ENCODE measurements around the gene C3orf22.

The C3orf22 gene

GRCh38 chr3:126518779-126519177, 40.0 kb downstream of the C3orf22 start:
- Mint-ChIP-seq H3K9me3 (no peaks in the 10 kb centered on the region), H3K27ac (no peak overlapping the region), H3K4me1 (ENCODE audit: low read depth) (no peaks in the 10 kb centered on the region), H3K27me3 (peaks cover 18% of the 10 kb centered on the region), H3K36me3 (ENCODE audit: low read depth) (no peaks in the 10 kb centered on the region), H3K4me3 (no peak overlapping the region)

GRCh38 chr3:126517986-126518778, 40.5 kb downstream of the C3orf22 start:
- Mint-ChIP-seq H3K27me3 (peaks cover 13% of the 10 kb centered on the region), H3K4me1 (ENCODE audit: low read depth) (no peaks in the 10 kb centered on the region), H3K9me3 (no peaks in the 10 kb centered on the region), H3K27ac (no peak overlapping the region), H3K4me3 (no peak overlapping the region), H3K36me3 (ENCODE audit: low read depth) (no peaks in the 10 kb centered on the region)

DNA sequence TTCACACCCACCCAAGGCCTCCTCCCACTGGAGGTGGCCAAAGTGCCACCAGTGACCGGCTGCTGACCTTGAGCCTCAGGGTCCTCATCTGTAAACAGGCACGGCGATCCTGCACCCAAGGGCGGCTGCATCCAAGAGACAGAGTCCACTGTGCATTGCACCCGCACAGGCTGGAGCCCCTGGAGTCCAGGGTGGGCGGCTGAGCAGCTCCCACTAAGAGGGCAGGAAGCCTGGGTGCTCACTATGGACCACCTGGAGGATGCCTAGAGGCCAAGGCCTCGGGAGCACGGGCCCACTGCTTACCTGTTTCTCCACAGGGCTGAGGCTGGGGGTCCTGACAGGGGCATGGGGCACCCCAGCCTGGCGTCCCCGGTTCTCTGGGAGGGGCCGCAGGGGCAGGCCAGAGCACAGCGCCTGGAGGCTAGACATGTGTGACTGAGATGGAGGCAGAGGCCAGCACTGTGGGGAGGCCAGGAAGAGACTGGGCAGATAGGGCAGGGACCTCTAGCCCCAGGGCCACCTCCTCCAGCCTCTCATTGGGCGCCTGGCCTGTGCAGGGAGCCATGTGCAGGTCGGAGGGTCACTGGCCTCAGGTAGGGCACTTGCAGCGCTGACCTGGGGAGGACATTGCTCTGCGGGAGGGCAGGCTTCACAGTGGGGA, 41.3 kb downstream of the C3orf22 start, which contains the start of gene UROC1:
Gene UROC1, minus strand, starts transcription at position 483 of the 661 bp plus-strand sequence. Its CDS starts 54 bp downstream, at position 429.
- Mint-ChIP-seq H3K27ac (no peak within 1 kb of the TSS), H3K36me3 (ENCODE audit: low read depth) (no peaks in the 10 kb centered on the region), H3K4me1 (ENCODE audit: low read depth) (no peaks in the 10 kb centered on the region), H3K9me3 (no peaks in the 10 kb centered on the region), H3K27me3 (peaks cover 5% of the 10 kb centered on the region), H3K4me3 (no peak within 1 kb of the TSS)

DNA sequence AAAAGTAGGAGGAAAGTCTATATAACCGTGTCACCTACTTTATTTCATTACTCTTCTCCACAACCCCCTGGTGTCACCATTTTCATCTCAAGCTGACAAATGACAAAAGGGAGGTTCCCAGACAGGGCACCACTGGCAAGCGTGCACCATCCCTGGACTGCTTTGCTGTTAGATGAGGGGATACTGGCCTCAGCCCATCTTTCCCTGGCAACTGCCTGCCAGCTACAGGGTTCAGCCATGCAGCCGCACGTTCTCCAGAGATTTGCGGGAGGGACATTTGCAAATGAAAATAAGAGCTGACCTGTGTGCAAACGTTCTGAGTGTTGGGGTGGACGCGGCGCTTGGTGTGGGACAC, 41.8 kb downstream of the C3orf22 start:
- no peak overlapping the region for H3K27ac Mint-ChIP-seq
- H3K36me3 Mint-ChIP-seq (ENCODE audit: low read depth), result no peaks in the 10 kb centered on the region
- no peak overlapping the region for H3K4me3 Mint-ChIP-seq
- no peaks in the 10 kb centered on the region for H3K9me3 Mint-ChIP-seq
- H3K27me3 Mint-ChIP-seq, result peaks cover under 1% of the 10 kb centered on the region
- H3K4me1 Mint-ChIP-seq (ENCODE audit: low read depth), result no peaks in the 10 kb centered on the region

- Mint-ChIP-seq H3K9me3 (no peaks in the 10 kb centered on the region), H3K4me3 (no peak overlapping the region), H3K27ac (no peak overlapping the region), H3K36me3 (ENCODE audit: low read depth) (no peaks in the 10 kb centered on the region), H3K27me3 (no peaks in the 10 kb centered on the region), H3K4me1 (ENCODE audit: low read depth) (no peaks in the 10 kb centered on the region)
Measured at GRCh38 chr3:126516152-126516935, 42.4 kb downstream of the C3orf22 start.

DNA sequence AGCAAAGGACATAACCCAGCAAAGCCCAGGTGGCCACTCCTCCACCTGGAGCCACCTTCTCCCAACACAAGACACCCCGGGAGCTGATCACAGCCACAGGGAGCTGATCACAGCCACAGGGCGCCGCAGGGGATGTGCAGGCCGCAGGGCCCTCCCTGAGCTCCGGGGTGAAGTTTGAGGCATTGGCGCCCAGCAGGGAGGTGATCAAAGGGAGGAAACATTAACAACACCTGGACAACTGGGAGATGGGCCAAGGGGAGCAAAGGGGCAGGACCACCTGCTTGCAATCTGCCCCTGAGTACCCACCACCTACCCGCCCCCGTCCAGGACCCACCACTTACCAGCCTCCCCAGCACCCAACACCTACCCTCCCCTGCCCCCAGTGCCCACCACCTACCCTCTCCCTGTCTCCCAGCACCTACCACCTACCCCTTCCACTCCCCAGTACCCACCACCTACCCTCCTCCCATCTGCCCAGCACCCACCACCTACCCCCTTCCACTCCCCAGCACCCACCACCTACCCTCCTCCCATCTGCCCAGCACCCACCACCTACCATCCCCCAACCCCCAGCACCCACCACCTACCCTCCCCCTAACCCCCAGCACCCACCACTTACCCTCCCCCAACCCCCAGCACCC, 43.5 kb downstream of the C3orf22 start:
- no peaks in the 10 kb centered on the region for H3K27me3 Mint-ChIP-seq
- no peak overlapping the region for H3K4me3 Mint-ChIP-seq
- H3K9me3 Mint-ChIP-seq, result no peaks in the 10 kb centered on the region
- H3K4me1 Mint-ChIP-seq (ENCODE audit: low read depth), result no peaks in the 10 kb centered on the region
- no peak overlapping the region for H3K27ac Mint-ChIP-seq
- no peaks in the 10 kb centered on the region for H3K36me3 Mint-ChIP-seq (ENCODE audit: low read depth)

DNA sequence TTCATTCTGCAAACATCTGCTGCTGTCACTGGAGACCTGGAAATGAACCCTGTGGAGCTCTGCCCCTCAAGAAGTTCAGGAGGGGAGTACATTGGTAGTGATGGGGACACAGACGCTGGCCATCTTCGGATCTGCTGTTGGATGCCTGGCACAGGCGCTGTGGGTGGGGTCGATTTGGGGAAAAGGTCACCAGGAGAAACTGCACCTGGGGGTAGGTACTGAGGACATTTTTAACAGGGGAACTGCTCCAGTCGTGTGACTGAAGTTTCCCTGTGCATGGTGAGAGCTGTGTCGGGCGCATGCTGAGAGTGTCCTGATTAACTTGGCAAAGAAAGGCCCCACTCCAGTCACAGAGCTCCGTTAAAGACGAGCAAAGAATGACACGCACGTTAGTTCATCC, 44.6 kb downstream of the C3orf22 start:
- Mint-ChIP-seq H3K4me3 (no peak overlapping the region), H3K27me3 (no peaks in the 10 kb centered on the region), H3K9me3 (no peaks in the 10 kb centered on the region), H3K4me1 (ENCODE audit: low read depth) (no peaks in the 10 kb centered on the region), H3K36me3 (ENCODE audit: low read depth) (no peaks in the 10 kb centered on the region), H3K27ac (no peak overlapping the region)

DNA sequence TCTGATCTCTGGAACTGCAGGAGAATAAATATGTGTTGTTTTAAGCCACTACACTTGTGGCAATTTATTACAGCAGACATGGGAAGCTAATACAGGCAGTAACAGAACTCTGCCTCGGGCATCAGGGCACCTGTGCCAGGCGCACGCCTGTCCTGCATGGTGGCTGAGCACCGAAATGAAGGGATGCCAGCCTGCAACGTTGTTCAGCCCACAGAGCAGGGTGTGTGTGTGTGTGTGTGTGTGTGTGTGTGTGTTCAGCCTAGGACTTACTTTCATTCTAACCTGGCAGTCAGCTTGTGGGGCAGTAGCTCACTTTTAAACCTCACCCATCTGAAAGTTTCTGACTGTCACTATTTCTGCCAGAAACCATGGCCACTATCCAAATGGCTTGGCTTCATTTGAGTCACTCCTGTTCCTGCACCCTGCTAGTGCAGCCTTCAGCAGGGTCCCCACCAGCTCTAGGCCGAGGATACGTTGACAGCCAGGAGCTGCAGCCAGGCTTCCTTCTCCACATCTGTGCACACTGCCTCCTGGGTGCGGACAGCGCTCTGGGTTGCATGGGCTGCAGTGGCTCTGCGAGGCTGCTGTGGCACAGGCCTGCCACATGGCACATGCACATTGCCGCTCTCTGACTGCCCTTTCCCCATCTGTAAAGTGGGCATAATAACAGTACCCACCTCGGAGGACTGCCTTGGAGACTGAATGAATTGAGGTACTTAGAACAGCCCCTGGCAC, 45.6 kb downstream of the C3orf22 start:
- Mint-ChIP-seq H3K4me1 (ENCODE audit: low read depth) (no peaks in the 10 kb centered on the region), H3K27me3 (no peaks in the 10 kb centered on the region)

DNA sequence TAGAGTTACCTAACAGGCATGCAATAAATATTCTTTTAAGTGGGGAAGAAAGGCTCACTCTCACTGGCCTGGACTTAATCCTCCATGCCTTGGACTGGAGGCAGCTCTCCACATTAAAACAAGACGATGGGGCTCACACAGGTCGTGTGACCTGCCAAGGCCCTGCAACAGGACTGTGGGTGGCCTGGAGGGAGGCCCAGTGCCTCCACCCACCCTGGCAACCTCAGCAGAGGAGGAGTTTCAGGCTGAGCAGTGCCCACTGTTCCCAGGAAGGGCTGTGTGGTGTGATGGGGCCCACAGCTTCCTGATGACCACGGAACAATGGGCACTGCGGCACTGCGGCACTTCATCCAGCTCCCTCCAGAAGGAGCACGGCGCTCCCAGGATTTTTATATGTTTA, 46.7 kb downstream of the C3orf22 start:
- no peaks in the 10 kb centered on the region for H3K36me3 Mint-ChIP-seq (ENCODE audit: low read depth)
- no peak overlapping the region for H3K27ac Mint-ChIP-seq
- no peaks in the 10 kb centered on the region for H3K9me3 Mint-ChIP-seq
- no peaks in the 10 kb centered on the region for H3K27me3 Mint-ChIP-seq
- H3K4me1 Mint-ChIP-seq (ENCODE audit: low read depth), result no peaks in the 10 kb centered on the region
- no peak overlapping the region for H3K4me3 Mint-ChIP-seq

More for the DNA sequence above, 45.6 kb downstream of the C3orf22 start:
- H3K36me3 Mint-ChIP-seq (ENCODE audit: low read depth), result no peaks in the 10 kb centered on the region
- H3K9me3 Mint-ChIP-seq, result no peaks in the 10 kb centered on the region
- no peak overlapping the region for H3K4me3 Mint-ChIP-seq
- no peak overlapping the region for H3K27ac Mint-ChIP-seq

DNA sequence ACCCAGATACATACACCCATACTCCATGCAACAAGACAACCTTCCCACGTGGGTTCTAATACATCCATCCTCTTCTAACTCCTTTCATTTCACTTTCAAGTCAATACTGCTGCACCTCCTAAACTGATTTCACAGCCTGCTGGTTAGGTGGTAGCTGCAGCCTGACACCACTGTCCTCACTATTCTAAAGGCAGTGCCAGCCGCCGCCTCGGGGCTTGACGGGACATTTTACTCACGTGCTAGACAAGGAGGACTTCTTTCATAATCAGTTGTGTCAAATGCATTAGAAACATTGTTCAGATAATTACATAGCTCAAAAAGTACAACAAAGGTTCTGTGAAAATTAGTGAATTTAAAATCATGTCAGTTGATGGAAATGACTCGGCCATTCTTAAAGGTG, 47.4 kb downstream of the C3orf22 start:
- Mint-ChIP-seq H3K27ac (no peak overlapping the region), H3K36me3 (ENCODE audit: low read depth) (no peaks in the 10 kb centered on the region), H3K4me3 (no peak overlapping the region), H3K4me1 (ENCODE audit: low read depth) (no peaks in the 10 kb centered on the region), H3K9me3 (no peaks in the 10 kb centered on the region), H3K27me3 (peaks cover under 1% of the 10 kb centered on the region)

DNA sequence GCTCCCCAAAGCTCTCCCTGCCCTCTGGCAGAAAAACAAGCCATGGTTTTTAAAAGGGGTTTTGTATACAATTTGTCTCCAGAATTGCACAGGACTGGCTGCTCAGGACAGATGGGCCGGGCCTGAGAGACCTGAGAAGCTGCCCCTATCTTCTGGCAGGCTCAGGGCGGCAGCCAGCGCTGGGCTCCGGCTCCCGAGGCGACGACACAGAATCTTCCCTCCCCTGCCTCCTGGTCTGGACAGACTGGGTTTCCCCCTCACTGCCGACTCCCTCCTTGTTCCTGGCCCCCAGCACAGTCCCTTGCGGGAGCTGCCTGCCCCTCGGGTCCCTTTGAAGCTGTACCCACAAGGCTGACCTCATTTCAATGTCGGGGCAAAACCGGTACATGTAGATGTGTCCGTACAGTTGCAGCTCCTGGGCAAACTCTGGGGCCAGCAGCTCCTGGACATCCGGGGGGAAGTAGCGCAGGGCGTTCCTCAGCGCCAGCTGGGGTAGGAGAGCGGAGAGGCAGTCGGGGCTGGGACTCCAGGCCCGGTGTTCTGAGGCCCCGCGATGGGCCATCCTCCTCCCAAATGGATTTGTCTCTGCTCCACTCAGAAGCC, 48.3 kb downstream of the C3orf22 start:
- Mint-ChIP-seq H3K27me3 (peaks cover 4% of the 10 kb centered on the region), H3K4me1 (ENCODE audit: low read depth) (no peaks in the 10 kb centered on the region), H3K36me3 (ENCODE audit: low read depth) (no peaks in the 10 kb centered on the region), H3K9me3 (no peaks in the 10 kb centered on the region), H3K27ac (no peak overlapping the region), H3K4me3 (no peak overlapping the region)

- no peak overlapping the region for H3K4me3 Mint-ChIP-seq
- no peaks in the 10 kb centered on the region for H3K4me1 Mint-ChIP-seq (ENCODE audit: low read depth)
- no peak overlapping the region for H3K27ac Mint-ChIP-seq
- H3K9me3 Mint-ChIP-seq, result no peaks in the 10 kb centered on the region
- H3K27me3 Mint-ChIP-seq, result peaks cover 4% of the 10 kb centered on the region
- H3K36me3 Mint-ChIP-seq (ENCODE audit: low read depth), result no peaks in the 10 kb centered on the region
Measured at GRCh38 chr3:126509597-126510307, 49.0 kb downstream of the C3orf22 start.

DNA sequence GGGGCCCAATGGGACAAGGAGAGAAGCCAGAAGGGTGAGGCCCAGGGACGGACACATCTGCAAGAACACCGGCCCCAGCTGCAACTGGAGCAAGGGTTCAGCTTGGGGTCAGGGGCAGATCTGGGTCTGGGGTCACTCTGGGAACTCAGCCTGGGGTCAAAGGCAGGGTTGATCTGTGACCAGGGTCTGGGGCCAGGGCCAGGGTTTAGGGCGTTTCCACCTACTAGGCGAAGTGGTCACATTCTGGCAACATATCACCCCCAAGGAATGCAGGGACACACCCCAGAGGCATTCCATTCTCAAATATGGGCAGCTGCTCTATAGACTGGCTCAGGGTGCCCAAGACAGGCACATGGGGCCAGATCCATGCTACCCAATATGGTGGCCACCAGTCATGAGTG, 50.2 kb downstream of the C3orf22 start:
- no peak overlapping the region for H3K4me3 Mint-ChIP-seq
- no peaks in the 10 kb centered on the region for H3K9me3 Mint-ChIP-seq
- H3K36me3 Mint-ChIP-seq (ENCODE audit: low read depth), result no peaks in the 10 kb centered on the region
- H3K27me3 Mint-ChIP-seq, result peaks cover 4% of the 10 kb centered on the region
- H3K4me1 Mint-ChIP-seq (ENCODE audit: low read depth), result no peaks in the 10 kb centered on the region
- H3K27ac Mint-ChIP-seq, result no peak overlapping the region

Measured in stimulated activated naive CD8-positive, alpha-beta T cell treated with anti-CD3 and anti-CD28 coated beads, Interleukin-15, Interleukin-2, amounts not matched to agents 100 ng/mL and 50 ng/mL, for 24 hours (primary cell).